ENCODE measurements around the gene DDX3X. TPM values are rescaled to one million over a fixed set of nuclear protein-coding genes. Genes with fewer than 3 reads are reported as not detected.
"Not testable (repeated sequence)": the region's sequence is repeated elsewhere in the genome, so short reads cannot be mapped to it uniquely, and the experiment has no call there.

The DDX3X gene
- total RNA-seq (261 TPM), polyA plus RNA-seq (124 TPM)

- Histone ChIP-seq H3K4me3 (ENCODE audit: low read depth, low read length) (peak within 1 kb of the TSS; percentile 85), H3K4me1 (ENCODE audit: insufficient read depth) (no peaks in the 10 kb centered on the region), H3K27ac (ENCODE audit: low read depth) (peak within 1 kb of the TSS; percentile 100), H3K36me3 (ENCODE audit: insufficient read depth) (no peaks in the 10 kb centered on the region)
- peak; percentile 81 for DNase-seq (ENCODE audit: extremely low spot score)
- under 1% methylated on average over 47 of the region's 47 CpGs for WGBS
Observed at GRCh38 chrX:41333744-41334362, at the start of gene DDX3X. Gene DDX3X, plus strand, starts transcription at chrX:41334162. Its CDS starts 91 bp downstream, at chrX:41334253.

- not testable (repeated sequence) for H3K36me3 ChIP-seq (ENCODE audit: insufficient read depth); DNase-seq (ENCODE audit: extremely low spot score); H3K4me3 ChIP-seq (ENCODE audit: low read depth, low read length); H3K27ac ChIP-seq (ENCODE audit: low read depth); H3K4me1 ChIP-seq (ENCODE audit: insufficient read depth)
- WGBS = 90% methylated on average over 21 of the region's 21 CpGs
Observed at GRCh38 chrX:41285928-41286327, 48.0 kb upstream of the DDX3X start.

- 75% methylated on average over 6 of the region's 6 CpGs for WGBS
Observed at GRCh38 chrX:41288641-41289040, 45.3 kb upstream of the DDX3X start.

GRCh38 chrX:41289095-41289494 is 44.9 kb upstream of the DDX3X start:
- no peak overlapping the region for H3K27ac ChIP-seq (ENCODE audit: low read depth)
- H3K36me3 ChIP-seq (ENCODE audit: insufficient read depth) = no peaks in the 10 kb centered on the region
- no peak overlapping the region for H3K4me3 ChIP-seq (ENCODE audit: low read depth, low read length)
- no peaks in the 10 kb centered on the region for H3K4me1 ChIP-seq (ENCODE audit: insufficient read depth)
- DNase-seq (ENCODE audit: extremely low spot score) = no peak
- WGBS = 43% methylated on average over 3 of the region's 3 CpGs

More at GRCh38 chrX:41288641-41289040, 45.3 kb upstream of the DDX3X start:
- Histone ChIP-seq H3K27ac (ENCODE audit: low read depth) (no peak overlapping the region), H3K36me3 (ENCODE audit: insufficient read depth) (no peaks in the 10 kb centered on the region), H3K4me3 (ENCODE audit: low read depth, low read length) (no peak overlapping the region), H3K4me1 (ENCODE audit: insufficient read depth) (no peaks in the 10 kb centered on the region)
- no peak for DNase-seq (ENCODE audit: extremely low spot score)

GRCh38 chrX:41291309-41291708 is 42.7 kb upstream of the DDX3X start:
- no peak for DNase-seq (ENCODE audit: extremely low spot score)
- Histone ChIP-seq H3K36me3 (ENCODE audit: insufficient read depth) (no peaks in the 10 kb centered on the region), H3K27ac (ENCODE audit: low read depth) (no peak overlapping the region), H3K4me3 (ENCODE audit: low read depth, low read length) (no peak overlapping the region), H3K4me1 (ENCODE audit: insufficient read depth) (no peaks in the 10 kb centered on the region)

GRCh38 chrX:41293269-41293668 is 40.7 kb upstream of the DDX3X start:
- Histone ChIP-seq H3K27ac (ENCODE audit: low read depth) (no peak overlapping the region), H3K36me3 (ENCODE audit: insufficient read depth) (no peaks in the 10 kb centered on the region), H3K4me3 (ENCODE audit: low read depth, low read length) (no peak overlapping the region), H3K4me1 (ENCODE audit: insufficient read depth) (no peaks in the 10 kb centered on the region)
- no peak for DNase-seq (ENCODE audit: extremely low spot score)
- 86% methylated on average over 6 of the region's 6 CpGs for WGBS

- no peak overlapping the region for H3K4me3 ChIP-seq (ENCODE audit: low read depth, low read length)
- H3K36me3 ChIP-seq (ENCODE audit: insufficient read depth) = no peaks in the 10 kb centered on the region
- no peak overlapping the region for H3K27ac ChIP-seq (ENCODE audit: low read depth)
- H3K4me1 ChIP-seq (ENCODE audit: insufficient read depth) = no peaks in the 10 kb centered on the region
- WGBS = 92% methylated on average over 5 of the region's 5 CpGs
- no peak for DNase-seq (ENCODE audit: extremely low spot score)
Observed at GRCh38 chrX:41300758-41301437, 33.1 kb upstream of the DDX3X start.

- no peaks in the 10 kb centered on the region for H3K4me1 ChIP-seq (ENCODE audit: insufficient read depth)
- no peak overlapping the region for H3K27ac ChIP-seq (ENCODE audit: low read depth)
- no peak for DNase-seq (ENCODE audit: extremely low spot score)
- no peaks in the 10 kb centered on the region for H3K36me3 ChIP-seq (ENCODE audit: insufficient read depth)
- H3K4me3 ChIP-seq (ENCODE audit: low read depth, low read length) = no peak overlapping the region
- WGBS = 88% methylated on average over 2 of the region's 2 CpGs
Observed at GRCh38 chrX:41301438-41301824, 32.5 kb upstream of the DDX3X start.

- Histone ChIP-seq H3K4me3 (ENCODE audit: low read depth, low read length) (no peak overlapping the region), H3K4me1 (ENCODE audit: insufficient read depth) (no peaks in the 10 kb centered on the region), H3K36me3 (ENCODE audit: insufficient read depth) (no peaks in the 10 kb centered on the region), H3K27ac (ENCODE audit: low read depth) (no peak overlapping the region)
- DNase-seq (ENCODE audit: extremely low spot score) = no peak
- WGBS = 64% methylated on average over 6 of the region's 6 CpGs
Observed at GRCh38 chrX:41302370-41302769, 31.6 kb upstream of the DDX3X start.

GRCh38 chrX:41303013-41303412 is 30.9 kb upstream of the DDX3X start:
- Histone ChIP-seq H3K4me1 (ENCODE audit: insufficient read depth) (no peaks in the 10 kb centered on the region), H3K36me3 (ENCODE audit: insufficient read depth) (no peaks in the 10 kb centered on the region), H3K4me3 (ENCODE audit: low read depth, low read length) (no peak overlapping the region), H3K27ac (ENCODE audit: low read depth) (no peak overlapping the region)
- no peak for DNase-seq (ENCODE audit: extremely low spot score)
- WGBS = 79% methylated on average over 6 of the region's 6 CpGs

- H3K36me3 ChIP-seq (ENCODE audit: insufficient read depth) = no peaks in the 10 kb centered on the region
- no peaks in the 10 kb centered on the region for H3K4me1 ChIP-seq (ENCODE audit: insufficient read depth)
- no peak overlapping the region for H3K4me3 ChIP-seq (ENCODE audit: low read depth, low read length)
- no peak overlapping the region for H3K27ac ChIP-seq (ENCODE audit: low read depth)
- DNase-seq (ENCODE audit: extremely low spot score) = no peak
- 92% methylated on average over 9 of the region's 9 CpGs for WGBS
Observed at GRCh38 chrX:41304178-41304577, 29.8 kb upstream of the DDX3X start.

- H3K4me1 ChIP-seq (ENCODE audit: insufficient read depth) = no peaks in the 10 kb centered on the region
- H3K4me3 ChIP-seq (ENCODE audit: low read depth, low read length) = no peak overlapping the region
- DNase-seq (ENCODE audit: extremely low spot score) = no peak
- H3K36me3 ChIP-seq (ENCODE audit: insufficient read depth) = no peaks in the 10 kb centered on the region
- WGBS = 49% methylated on average over 5 of the region's 5 CpGs
- no peak overlapping the region for H3K27ac ChIP-seq (ENCODE audit: low read depth)
Observed at GRCh38 chrX:41308884-41309647, 24.9 kb upstream of the DDX3X start.

GRCh38 chrX:41312786-41313185 is 21.2 kb upstream of the DDX3X start:
- Histone ChIP-seq H3K4me1 (ENCODE audit: insufficient read depth) (no peaks in the 10 kb centered on the region), H3K27ac (ENCODE audit: low read depth) (no peak overlapping the region), H3K4me3 (ENCODE audit: low read depth, low read length) (no peak overlapping the region), H3K36me3 (ENCODE audit: insufficient read depth) (no peaks in the 10 kb centered on the region)
- WGBS = 97% methylated on average over 1 of the region's 1 CpG
- DNase-seq (ENCODE audit: extremely low spot score) = no peak

GRCh38 chrX:41313419-41313818 is 20.5 kb upstream of the DDX3X start:
- no peak overlapping the region for H3K27ac ChIP-seq (ENCODE audit: low read depth)
- H3K4me3 ChIP-seq (ENCODE audit: low read depth, low read length) = no peak overlapping the region
- DNase-seq (ENCODE audit: extremely low spot score) = no peak
- no peaks in the 10 kb centered on the region for H3K4me1 ChIP-seq (ENCODE audit: insufficient read depth)
- WGBS = 96% methylated on average over 5 of the region's 5 CpGs
- H3K36me3 ChIP-seq (ENCODE audit: insufficient read depth) = no peaks in the 10 kb centered on the region
